PFSK-1 (cell line): ENCODE data around the gene ABLIM2.

Experiments used
- POLR2AphosphoS5 ChIP-seq: IDR thresholded peaks from 2 replicates; pipeline ENCODE4 v1.6.1; 2012; ENCODE audit warnings: low read depth, mild to moderate bottlenecking, control low read depth, low read length, moderate library complexity
- SIN3A ChIP-seq: IDR thresholded peaks from 2 replicates; pipeline ENCODE4 v1.6.1; 2012; ENCODE audit warnings: mild to moderate bottlenecking, low read length, moderate library complexity, borderline replicate concordance; ENCODE audit not compliant: insufficient read depth

DNA sequence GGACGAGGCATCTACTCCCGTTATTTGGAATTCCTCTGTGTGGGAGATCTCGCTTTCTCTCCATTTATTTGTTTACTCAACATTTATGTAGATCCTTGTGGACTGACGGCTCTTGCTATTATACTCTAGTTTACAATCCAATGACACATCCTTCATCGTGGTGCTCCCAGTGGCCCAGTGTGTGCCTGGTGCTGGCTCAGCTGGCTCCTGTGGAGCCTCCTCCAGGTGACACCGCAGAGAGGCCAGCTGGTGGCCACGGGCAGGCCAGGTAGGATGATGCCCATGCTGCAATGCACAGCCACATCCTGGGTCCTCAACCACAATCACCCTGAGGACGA is 134.9 kb downstream of the ABLIM2 start:
- TF ChIP-seq SIN3A, result no peak
- TF ChIP-seq POLR2AphosphoS5, result no peak
